Trophoblast cell (in vitro differentiated cells and primary cell): ENCODE results near the gene ALLC.

Experiments used
- DNase-seq, 2 donors: peaks; one replicate each; pipeline ENCODE4 v3.0.0-alpha.2; 2016
- H2AFZ ChIP-seq: 2 replicates; pipeline ENCODE4 v1.6.1; 2013; ENCODE audit warnings: low read length, moderate library complexity, mild to moderate bottlenecking; ENCODE audit not compliant: insufficient read depth, poor library complexity
- H2AK5ac ChIP-seq: 2 replicates; pipeline ENCODE4 v1.6.1; 2013; ENCODE audit warnings: mild to moderate bottlenecking, low read length
- H2BK120ac ChIP-seq: 2 replicates; pipeline ENCODE4 v1.6.1; 2013; ENCODE audit warnings: low read length, mild to moderate bottlenecking, moderate library complexity; ENCODE audit not compliant: insufficient read depth, poor library complexity
- H2BK12ac ChIP-seq: 2 replicates; pipeline ENCODE4 v1.6.1; 2013; ENCODE audit warnings: mild to moderate bottlenecking, low read length, moderate library complexity
- H2BK5ac ChIP-seq: 2 replicates; pipeline ENCODE4 v1.6.1; 2013; ENCODE audit warnings: low read length, low read depth, moderate library complexity, mild to moderate bottlenecking; ENCODE audit not compliant: poor library complexity
- H3K14ac ChIP-seq: 2 replicates; pipeline ENCODE4 v1.6.1; 2013; ENCODE audit warnings: mild to moderate bottlenecking, low read length
- H3K18ac ChIP-seq: 2 replicates; pipeline ENCODE4 v1.6.1; 2013; ENCODE audit warnings: mild to moderate bottlenecking, low read length
- H3K23ac ChIP-seq: 2 replicates; pipeline ENCODE4 v1.6.1; 2013; ENCODE audit warnings: low read length
- H3K27ac ChIP-seq: 2 replicates; pipeline ENCODE4 v1.5.1; 2013; ENCODE audit warnings: low read depth, mild to moderate bottlenecking, inconsistent platforms, low read length, moderate library complexity
- H3K27me3 ChIP-seq: 2 replicates; pipeline ENCODE4 v1.6.1; 2013; ENCODE audit warnings: inconsistent platforms, mild to moderate bottlenecking, low read length, moderate library complexity; ENCODE audit not compliant: insufficient read depth
- H3K36me3 ChIP-seq, 2 experiments: 1 replicate in 1 of 2; 2 replicates in 1 of 2; pipeline ENCODE4 v1.6.1; 2013; ENCODE audit warnings: low read length in 2 of 2, mild to moderate bottlenecking in 2 of 2, moderate library complexity in 1 of 2; ENCODE audit not compliant: insufficient read depth in 2 of 2, control insufficient read depth in 1 of 2
- H3K4ac ChIP-seq: 2 replicates; pipeline ENCODE4 v1.6.1; 2013; ENCODE audit warnings: low read depth, mild to moderate bottlenecking, low read length, moderate library complexity
- H3K4me1 ChIP-seq, 2 experiments: 1 replicate in 1 of 2; 2 replicates in 1 of 2; pipeline ENCODE4 v1.6.1; 2013; ENCODE audit warnings: low read length in 2 of 2, mild to moderate bottlenecking in 2 of 2, moderate library complexity in 1 of 2; ENCODE audit not compliant: insufficient read depth in 2 of 2, control insufficient read depth in 1 of 2
- H3K4me2 ChIP-seq: 2 replicates; pipeline ENCODE4 v1.6.1; 2013; ENCODE audit warnings: inconsistent platforms, mild to moderate bottlenecking, low read length, moderate library complexity
- H3K4me3 ChIP-seq: 2 replicates; pipeline ENCODE4 v1.5.1; 2013; ENCODE audit warnings: mild to moderate bottlenecking, low read depth, low read length, inconsistent platforms
- H3K79me1 ChIP-seq: one replicate; pipeline ENCODE4 v1.6.1; 2013; ENCODE audit warnings: low read length
- H3K79me2 ChIP-seq: 2 replicates; pipeline ENCODE4 v1.6.1; 2013; ENCODE audit warnings: low read length, mild to moderate bottlenecking; ENCODE audit not compliant: control insufficient read depth, insufficient read depth, poor library complexity
- H3K9ac ChIP-seq: 2 replicates; pipeline ENCODE4 v1.6.1; 2013; ENCODE audit warnings: mild to moderate bottlenecking, low read length
- H3K9me3 ChIP-seq: 2 replicates; pipeline ENCODE4 v1.6.1; 2013; ENCODE audit warnings: low read depth, mild to moderate bottlenecking, control low read depth, inconsistent platforms, low read length; ENCODE audit not compliant: insufficient read depth
- H4K12ac ChIP-seq: 2 replicates; pipeline ENCODE4 v1.6.1; 2013; ENCODE audit warnings: low read depth, mild to moderate bottlenecking, low read length, moderate library complexity
- H4K8ac ChIP-seq: 2 replicates; pipeline ENCODE4 v1.6.1; 2013; ENCODE audit warnings: low read depth, mild to moderate bottlenecking, low read length, moderate library complexity
- H4K91ac ChIP-seq: one replicate; pipeline ENCODE4 v1.6.1; 2013; ENCODE audit warnings: low read depth, mild to moderate bottlenecking, low read length, moderate library complexity
- WGBS: extraction: QIAGEN DNeasy Blood & Tissue Kit; methylation state at CpG from one replicate; pipeline ENCODE4 v1.1.7; 2013; ENCODE audit warnings: missing lambda C conversion rate; ENCODE audit not compliant: insufficient read length, insufficient coverage; ENCODE audit errors: extremely low coverage; 5-methylcytosine and 5-hydroxymethylcytosine counted together

ALLC gene

GRCh38 chr2:3624059-3624794 is 33.8 kb upstream of the ALLC start:
- no peak overlapping the region for H3K18ac ChIP-seq
- H2BK12ac ChIP-seq, result no peak overlapping the region
- no peak overlapping the region for H3K4me3 ChIP-seq
- no peaks in the 10 kb centered on the region for H3K79me1 ChIP-seq
- peaks cover 6% of the 10 kb centered on the region for H3K9me3 ChIP-seq
- no peaks in the 10 kb centered on the region for H3K27me3 ChIP-seq
- H4K91ac ChIP-seq, result no peak overlapping the region
- H3K14ac ChIP-seq, result no peak overlapping the region
- no peak for DNase-seq
- H3K4me1 ChIP-seq, result no peaks in the 10 kb centered on the region
- no peak overlapping the region for H4K8ac ChIP-seq
- H3K23ac ChIP-seq, result no peak overlapping the region
- WGBS, result no CpG with 5 or more reads among the region's 4 CpGs
- H3K36me3 ChIP-seq, result no peaks in the 10 kb centered on the region
- no peak overlapping the region for H3K4me2 ChIP-seq
- H3K9ac ChIP-seq, result no peak overlapping the region
- H3K4ac ChIP-seq, result no peak overlapping the region
- H2BK120ac ChIP-seq, result no peak overlapping the region
- H2AFZ ChIP-seq, result no peak overlapping the region
- no peak overlapping the region for H3K27ac ChIP-seq
- no peak overlapping the region for H2BK5ac ChIP-seq
- H3K79me2 ChIP-seq, result no peaks in the 10 kb centered on the region
- H4K12ac ChIP-seq, result no peak overlapping the region
- no peak overlapping the region for H2AK5ac ChIP-seq

GRCh38 chr2:3625186-3625585 is 32.8 kb upstream of the ALLC start:
- no CpG with 5 or more reads among the region's 8 CpGs for WGBS
- Histone ChIP-seq H2BK12ac (no peak overlapping the region), H3K14ac (no peak overlapping the region), H4K8ac (no peak overlapping the region), H2AFZ (no peak overlapping the region), H3K36me3 (no peaks in the 10 kb centered on the region), H3K79me1 (no peaks in the 10 kb centered on the region), H3K4me1 (no peaks in the 10 kb centered on the region), H3K9me3 (peaks cover 6% of the 10 kb centered on the region), H4K12ac (no peak overlapping the region), H2BK5ac (no peak overlapping the region), H2BK120ac (no peak overlapping the region), H3K27ac (no peak overlapping the region), H3K4me2 (no peak overlapping the region), H3K18ac (no peak overlapping the region), H3K4me3 (no peak overlapping the region), H3K79me2 (no peaks in the 10 kb centered on the region), H3K4ac (no peak overlapping the region), H3K9ac (no peak overlapping the region), H3K27me3 (no peaks in the 10 kb centered on the region), H2AK5ac (no peak overlapping the region), H3K23ac (no peak overlapping the region), H4K91ac (no peak overlapping the region)
- no peak for DNase-seq

- H2BK120ac ChIP-seq, result no peak overlapping the region
- H3K79me1 ChIP-seq, result no peaks in the 10 kb centered on the region
- no peak overlapping the region for H2BK12ac ChIP-seq
- H3K27me3 ChIP-seq, result no peaks in the 10 kb centered on the region
- H3K4me3 ChIP-seq, result no peak overlapping the region
- H3K79me2 ChIP-seq, result no peaks in the 10 kb centered on the region
- no peak overlapping the region for H3K18ac ChIP-seq
- no peak overlapping the region for H4K8ac ChIP-seq
- no peaks in the 10 kb centered on the region for H3K36me3 ChIP-seq
- H3K14ac ChIP-seq, result no peak overlapping the region
- H3K4ac ChIP-seq, result no peak overlapping the region
- no CpG with 5 or more reads among the region's 12 CpGs for WGBS
- no peak overlapping the region for H3K4me2 ChIP-seq
- no peak overlapping the region for H2AFZ ChIP-seq
- H4K12ac ChIP-seq, result no peak overlapping the region
- DNase-seq, result no peak
- no peak overlapping the region for H2AK5ac ChIP-seq
- no peak overlapping the region for H3K23ac ChIP-seq
- peaks cover 6% of the 10 kb centered on the region for H3K9me3 ChIP-seq
- H3K27ac ChIP-seq, result no peak overlapping the region
- H4K91ac ChIP-seq, result no peak overlapping the region
- H3K9ac ChIP-seq, result no peak overlapping the region
- H3K4me1 ChIP-seq, result no peaks in the 10 kb centered on the region
- no peak overlapping the region for H2BK5ac ChIP-seq
These were observed 31.7 kb upstream of the ALLC start for GRCh38 chr2:3626118-3626811.

- Histone ChIP-seq H4K91ac (no peak overlapping the region), H3K27me3 (no peaks in the 10 kb centered on the region), H4K12ac (no peak overlapping the region), H2BK120ac (no peak overlapping the region), H3K9me3 (peaks cover 6% of the 10 kb centered on the region), H3K18ac (no peak overlapping the region), H3K9ac (no peak overlapping the region), H3K14ac (no peak overlapping the region), H3K79me2 (no peaks in the 10 kb centered on the region), H2AK5ac (no peak overlapping the region), H3K4me1 (no peaks in the 10 kb centered on the region), H2AFZ (no peak overlapping the region), H3K4me3 (no peak overlapping the region), H3K79me1 (no peaks in the 10 kb centered on the region), H2BK12ac (no peak overlapping the region), H4K8ac (no peak overlapping the region), H3K23ac (no peak overlapping the region), H3K4ac (no peak overlapping the region), H3K27ac (no peak overlapping the region), H2BK5ac (no peak overlapping the region), H3K36me3 (no peaks in the 10 kb centered on the region), H3K4me2 (no peak overlapping the region)
- DNase-seq, result no peak
- no CpG with 5 or more reads among the region's 25 CpGs for WGBS
These were observed 31.0 kb upstream of the ALLC start for GRCh38 chr2:3626812-3627499.
